ENCODE measurements around the gene INO80B.

GRCh38 chr2:74482801-74483674, 28.2 kb downstream of the INO80B start, which contains the start of the genes CCDC142 and TTC31:
- TF ChIP-seq POLR2A (IDR thresholded peaks at IDR 0.05; ENCODE audit: low read length) (peak; percentile 80), GATA1 (IDR thresholded peaks at IDR 0.05; ENCODE audit: low read depth, low read length) (no peak)
